T47D (cell line): Measurements from ENCODE around the gene NHS.

Experiments
- DNase-seq, 2 experiments: peaks; one replicate each; pipeline versions ENCODE4 v3.0.0 to v3.0.0-alpha.2; 2011 to 2012; ENCODE audit warnings: low read depth in 1 of 2, low spot score in 1 of 2
- JUND ChIP-seq: IDR thresholded peaks from 2 replicates; pipeline ENCODE4 v1.6.1; 2012; ENCODE audit warnings: low read depth
- in situ Hi-C: cut with HindIII; loops from 2 replicates; pipeline ENCODE4 v1.10.0; 2016; ENCODE audit warnings: low sequenced_read_pairs, low pct_unique_long_range_greater_than_20kb

NHS gene

DNA sequence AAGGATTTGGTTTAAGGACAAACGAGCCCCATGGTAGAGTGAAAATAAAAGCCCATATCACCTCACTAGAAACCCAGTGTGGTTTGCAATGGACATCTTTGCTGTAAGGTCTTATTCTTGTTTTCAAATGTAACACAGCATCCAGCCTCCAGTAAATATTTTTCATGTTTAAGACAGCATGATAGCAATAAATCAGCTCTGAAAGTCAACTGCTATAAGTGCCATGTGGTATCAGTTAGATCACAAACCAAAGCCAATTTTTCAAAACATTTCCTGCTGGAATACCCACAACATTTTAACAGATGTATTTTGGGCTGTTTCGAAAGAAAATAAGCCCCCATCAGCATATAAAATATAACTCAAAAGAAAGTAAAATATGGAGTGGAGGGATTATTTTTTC, 338.3 kb downstream of the NHS start:
- DNase-seq: no peak
- in situ Hi-C loops: no loop called here
- no peak for TF ChIP-seq JUND

DNA sequence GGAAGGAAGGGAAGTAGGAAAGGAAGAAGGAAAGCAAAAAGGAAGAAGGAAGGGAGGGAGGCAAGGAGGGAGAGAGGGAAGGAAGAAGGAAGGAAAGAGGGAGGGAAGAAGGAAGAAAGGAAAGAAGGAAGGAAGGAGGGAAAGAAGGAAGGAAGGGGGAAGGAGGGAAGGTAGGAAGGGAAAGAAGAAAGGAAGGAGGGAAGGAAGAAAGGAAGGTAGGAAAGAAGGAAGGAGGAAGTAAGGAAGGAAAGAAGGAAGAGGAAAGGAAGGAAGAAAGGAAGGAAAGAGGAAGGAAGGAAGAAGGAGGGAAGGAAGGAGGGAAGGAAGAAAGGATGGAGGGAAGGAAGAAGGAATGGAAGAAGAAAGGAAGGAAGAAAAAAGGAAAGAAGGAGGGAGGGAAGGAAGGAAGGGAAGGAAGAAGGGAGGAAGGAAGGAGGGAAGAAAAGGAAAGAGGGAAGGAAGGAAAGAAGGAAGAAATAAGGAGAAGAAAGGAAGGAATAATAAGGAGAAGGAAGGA, 343.7 kb downstream of the NHS start:
- no peak for DNase-seq
- TF ChIP-seq JUND: no peak
- in situ Hi-C loops: no loop called here

DNA sequence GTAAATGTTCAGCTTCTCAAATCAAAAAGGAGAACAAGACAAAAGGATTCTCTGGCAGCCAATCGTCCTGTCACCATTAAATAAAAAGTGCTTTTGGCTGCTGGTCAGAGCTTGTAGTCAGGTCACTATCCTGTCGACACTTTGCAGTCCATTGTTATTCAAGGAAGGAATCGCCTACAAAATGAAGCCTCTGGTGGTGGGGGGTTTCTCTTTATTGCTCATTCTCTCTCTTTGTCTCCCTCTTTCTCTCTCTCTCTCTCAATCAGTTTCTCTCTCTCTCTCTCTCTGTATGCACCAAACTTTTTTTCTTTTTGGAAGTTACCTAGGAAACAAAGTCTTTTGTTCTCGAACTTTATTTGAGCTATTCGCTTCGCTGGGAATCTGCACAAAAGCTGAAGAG, 344.7 kb downstream of the NHS start:
- in situ Hi-C loops: no loop called here
- TF ChIP-seq JUND: no peak
- DNase-seq: no peak

DNA sequence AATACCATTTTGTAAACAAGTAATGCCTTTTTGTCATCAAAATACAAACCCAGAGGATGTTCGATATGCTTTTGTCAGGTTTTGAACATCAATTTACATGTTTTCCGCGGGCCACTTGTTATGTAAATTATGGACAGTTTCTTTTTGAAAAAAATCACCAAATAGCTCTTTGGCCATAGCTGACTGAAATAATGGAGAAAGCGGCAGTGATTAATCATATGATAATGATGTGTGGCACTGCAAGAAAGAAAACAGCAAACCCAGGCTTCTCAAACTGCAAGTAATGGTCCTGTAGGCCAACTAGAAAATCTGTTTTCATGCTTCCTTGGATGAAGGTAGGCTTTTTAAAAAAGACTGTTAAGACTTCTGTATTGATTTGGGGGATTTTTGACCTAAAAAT, 346.7 kb downstream of the NHS start:
- no peak for TF ChIP-seq JUND
- in situ Hi-C loops: no loop called here
- DNase-seq: no peak

DNA sequence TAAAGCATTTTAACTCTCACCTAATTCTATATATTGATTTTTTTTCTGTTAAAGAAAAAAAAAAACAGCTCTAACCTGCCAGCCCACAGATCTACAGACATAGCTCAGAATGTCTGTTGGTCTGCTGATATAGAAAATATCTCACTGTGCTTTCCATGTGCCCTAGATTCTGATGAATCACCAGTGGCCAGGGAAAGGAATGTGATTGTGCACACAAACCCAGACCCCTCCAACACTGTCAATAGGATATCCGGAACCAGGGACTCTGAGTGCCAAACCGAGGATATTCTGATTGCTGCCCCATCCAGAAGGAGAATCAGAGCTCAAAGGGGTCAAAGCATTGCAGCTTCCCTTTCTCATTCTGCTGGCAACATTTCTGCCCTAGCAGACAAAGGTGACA, 350.2 kb downstream of the NHS start:
- in situ Hi-C loops: no loop called here
- DNase-seq: no peak
- TF ChIP-seq JUND: no peak

DNA sequence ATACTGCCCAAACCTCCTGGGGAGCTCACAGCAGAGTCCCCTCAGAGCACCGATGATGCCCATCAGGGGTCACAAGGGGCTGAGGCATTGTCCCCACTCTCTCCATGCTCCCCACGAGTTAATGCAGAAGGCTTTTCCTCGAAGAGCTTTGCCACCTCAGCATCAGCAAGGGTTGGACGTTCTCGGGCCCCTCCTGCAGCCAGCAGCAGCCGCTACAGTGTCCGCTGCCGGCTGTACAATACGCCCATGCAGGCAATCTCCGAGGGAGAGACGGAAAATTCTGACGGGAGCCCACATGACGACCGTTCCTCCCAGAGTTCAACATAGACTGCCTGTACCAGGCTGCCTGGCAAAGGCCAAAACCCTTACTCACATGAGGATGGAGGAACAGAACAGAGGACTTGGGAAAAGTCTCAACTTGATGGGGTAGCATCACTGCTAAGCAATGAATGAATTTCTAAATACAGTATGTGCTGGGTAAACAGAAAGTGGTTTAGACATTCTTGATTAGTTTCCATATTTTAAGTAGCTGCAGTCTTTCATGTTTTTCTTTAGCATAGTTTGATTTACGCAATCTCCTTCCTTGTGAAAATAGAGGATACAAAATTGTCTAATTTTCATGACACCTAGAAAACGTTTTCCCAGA, 357.3 kb downstream of the NHS start:
- no peak for TF ChIP-seq JUND
- DNase-seq: no peak
- in situ Hi-C loops: no loop called here

DNA sequence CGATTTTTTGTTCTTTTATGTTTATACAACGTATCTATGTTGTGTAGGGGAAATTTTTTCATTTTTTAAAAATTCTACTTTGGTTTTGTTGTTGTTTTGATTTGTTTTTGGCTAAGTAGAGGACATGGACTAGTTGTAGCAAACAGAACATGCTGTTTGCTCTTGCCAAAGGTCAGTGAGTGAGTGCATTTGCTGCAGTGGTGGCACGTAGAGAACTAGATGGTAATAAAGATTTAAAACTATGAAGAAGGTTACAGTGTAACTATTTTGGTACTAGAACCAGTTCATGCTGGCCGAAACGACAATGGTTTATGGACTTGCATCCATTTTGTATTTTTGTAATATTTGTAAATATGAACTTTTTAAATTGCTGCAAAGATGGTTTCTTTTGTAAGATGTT, 360.4 kb downstream of the NHS start:
- TF ChIP-seq JUND: no peak
- in situ Hi-C loops: no loop called here
- DNase-seq: peak; percentile 3 to 41

DNA sequence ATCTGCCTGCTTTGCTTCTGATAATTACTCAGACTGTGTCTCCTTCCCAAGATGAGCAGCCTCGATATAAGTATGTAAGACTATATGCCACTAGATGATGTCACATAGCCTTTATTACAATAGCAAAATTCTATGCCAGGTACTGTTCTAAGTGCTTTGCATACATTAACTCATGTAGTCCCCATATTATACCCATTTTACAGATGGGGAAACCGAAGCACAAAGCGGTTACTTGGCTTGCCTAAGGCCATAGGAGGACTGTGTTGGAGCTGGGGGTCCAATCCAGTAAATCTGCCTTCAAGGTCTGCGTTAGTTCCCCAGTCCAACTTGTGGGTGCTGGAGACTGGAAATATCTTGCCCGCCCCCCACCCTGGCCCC, 361.5 kb downstream of the NHS start:
- no peak for TF ChIP-seq JUND
- in situ Hi-C loops: no loop called here
- no peak for DNase-seq

DNA sequence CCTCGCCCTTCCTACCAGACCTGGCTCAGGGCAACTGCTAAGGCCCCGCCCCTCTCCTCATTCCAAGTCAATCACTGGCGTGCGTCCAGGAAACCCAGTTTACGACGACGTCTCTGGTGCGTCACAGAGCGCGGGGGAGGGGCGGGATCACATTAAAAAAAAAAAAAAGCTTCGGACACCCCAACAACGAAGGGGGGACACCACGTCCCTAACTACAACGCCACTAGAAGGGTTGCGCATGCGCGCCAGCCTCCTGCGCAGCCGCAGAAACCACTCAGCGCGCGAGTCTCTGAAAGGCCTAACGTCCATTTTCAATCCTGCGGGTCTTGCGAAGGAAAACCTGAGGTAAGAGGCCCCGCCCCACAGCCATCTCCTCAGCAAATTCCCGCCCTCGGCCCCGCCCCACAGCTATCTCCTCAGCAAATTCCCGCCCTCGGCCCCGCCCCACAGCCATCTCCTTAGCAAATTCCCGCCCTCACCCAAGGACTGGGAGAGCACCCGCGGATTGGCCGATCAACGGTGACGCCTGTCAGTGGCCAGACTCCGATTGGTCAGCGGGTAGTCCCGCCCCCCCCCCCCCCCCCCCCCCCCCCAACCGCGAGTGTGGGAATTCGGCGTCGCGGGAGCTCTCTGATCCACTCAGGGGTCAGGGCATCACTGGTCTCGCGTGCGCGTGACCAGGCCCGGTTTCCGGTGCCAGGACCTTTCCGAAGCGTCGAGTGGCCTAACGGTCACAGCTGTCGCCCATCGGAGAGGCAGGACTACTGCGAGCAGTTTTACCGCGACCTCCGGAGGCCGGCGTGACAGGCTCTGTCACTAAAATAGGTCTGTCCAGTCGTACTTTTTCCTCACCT, 362.1 kb downstream of the NHS start, which contains the start of gene SCML1:
Gene SCML1 (plus strand): TSS at position 638 of the 854 bp plus-strand sequence. CDS start 6,694 bp downstream, outside the sequence.
- peak; percentile 73 to 98 for DNase-seq
- in situ Hi-C loops: no loop called here
- TF ChIP-seq JUND: no peak

DNA sequence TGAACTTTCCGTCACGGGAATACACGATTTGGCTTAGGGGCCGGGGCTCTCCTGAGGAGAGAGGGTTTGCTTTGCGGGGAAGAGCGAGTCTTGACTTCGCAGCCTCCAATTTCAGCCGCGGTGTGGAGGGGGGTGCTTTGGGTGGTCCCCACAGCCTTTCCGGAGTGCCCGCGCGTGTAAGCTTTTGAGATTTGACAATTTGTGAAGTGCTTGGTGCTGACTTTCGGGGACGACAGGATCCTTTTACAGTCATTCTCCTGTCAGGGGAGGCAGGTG, 362.6 kb downstream of the NHS start:
- no peak for DNase-seq
- no peak for TF ChIP-seq JUND
- in situ Hi-C loops: no loop called here

DNA sequence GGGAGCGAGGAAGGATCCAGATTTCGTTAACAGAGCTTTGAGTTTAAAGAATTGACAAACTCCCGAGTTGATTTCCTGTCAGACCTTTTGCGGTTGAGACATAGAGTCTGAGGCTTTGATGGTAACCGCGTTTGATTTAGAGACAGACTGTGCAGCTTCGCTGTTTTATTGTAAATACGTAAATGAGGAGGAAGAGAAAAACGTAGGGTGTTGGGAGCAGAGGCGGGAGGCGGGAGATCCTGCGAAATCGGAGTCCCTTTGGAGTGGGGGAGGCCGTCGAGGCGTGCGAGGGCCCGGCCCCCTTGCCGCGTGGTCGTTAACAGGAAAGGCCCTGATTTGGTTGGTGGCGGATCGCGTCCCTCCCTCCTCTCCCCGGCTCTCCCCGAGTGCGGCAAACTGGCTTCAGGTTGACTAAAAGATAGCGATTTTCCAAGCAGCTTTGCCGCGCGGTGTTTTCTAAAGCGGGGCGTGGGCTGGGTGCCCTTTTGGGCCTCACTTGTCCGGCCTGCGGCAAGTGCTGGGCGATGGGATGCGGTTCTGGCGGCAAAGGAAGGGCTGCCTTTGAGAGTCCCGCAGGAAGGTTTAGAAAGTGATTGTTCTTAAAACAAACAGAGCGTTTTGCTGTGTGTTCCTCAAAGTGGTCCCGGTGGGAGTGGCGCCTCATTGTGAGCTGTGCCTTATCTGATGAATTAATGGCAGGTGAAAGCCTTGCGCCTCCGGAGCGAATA, 363.1 kb downstream of the NHS start:
- no peak for TF ChIP-seq JUND
- in situ Hi-C loops: no loop called here
- peak in 1 of 2 experiments; percentile 24 for DNase-seq

DNA sequence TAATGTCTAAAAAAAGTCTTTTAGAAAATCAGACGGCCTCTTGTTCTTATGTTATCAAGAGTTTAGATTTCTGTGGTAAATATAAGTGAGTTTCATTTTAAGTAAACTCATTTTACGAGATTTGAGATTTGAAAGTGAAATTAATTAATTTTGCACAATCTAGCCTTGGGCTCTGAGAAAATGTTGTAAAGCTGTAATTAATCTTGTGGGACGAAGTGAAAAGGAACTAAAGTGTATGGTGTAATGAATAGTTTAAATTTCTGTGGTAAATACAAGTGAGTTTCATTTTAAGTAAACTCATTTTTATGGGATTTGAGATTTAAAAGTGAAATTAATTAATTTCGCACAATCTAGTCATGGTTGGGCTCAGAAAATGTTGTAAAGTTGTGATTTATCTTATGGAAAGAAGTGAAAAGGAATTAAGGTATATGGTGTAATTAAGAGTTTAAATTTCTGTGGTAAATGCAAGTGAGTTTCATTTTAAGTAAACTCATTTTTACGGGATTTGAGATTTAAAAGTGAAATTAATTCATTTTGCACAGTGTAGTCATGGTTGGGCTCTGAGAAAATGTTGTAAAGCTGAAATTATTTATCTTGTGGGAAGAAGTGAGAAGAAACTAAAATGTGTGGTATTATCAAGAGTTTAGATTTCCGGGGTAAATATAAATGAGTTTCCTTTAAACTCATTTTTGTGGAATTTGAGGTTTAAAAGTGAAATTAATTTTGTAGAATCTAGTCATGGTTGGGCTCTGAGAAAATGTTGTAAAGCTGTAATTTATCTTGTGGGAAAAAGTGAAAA, 363.9 kb downstream of the NHS start:
- TF ChIP-seq JUND: no peak
- in situ Hi-C loops: no loop called here
- no peak for DNase-seq
